Measurements from ENCODE around the gene UQCRC2.

Gene UQCRC2

GRCh38 chr16:21971856-21972255, 18.7 kb downstream of the UQCRC2 start:
- no peak for TF ChIP-seq CTCF (IDR thresholded peaks at IDR 0.05)

DNA sequence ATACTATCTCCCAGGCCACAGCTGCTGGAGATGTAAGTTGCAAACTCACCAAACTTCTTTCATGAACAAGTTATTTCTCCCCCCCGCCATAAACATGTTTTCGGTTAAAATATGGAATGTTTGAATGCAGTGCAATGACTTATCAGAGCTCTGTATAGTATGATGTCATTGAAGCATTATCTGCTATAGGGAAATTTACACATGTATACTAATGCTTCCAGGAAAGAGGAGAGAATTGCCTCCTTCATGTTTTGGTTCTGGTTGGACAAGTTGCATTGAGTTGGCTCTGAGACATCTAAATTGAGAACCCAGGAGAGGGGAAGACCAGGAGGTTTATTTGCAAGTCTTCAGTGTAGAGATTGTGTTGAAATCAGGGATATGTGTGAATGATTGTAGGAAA, 20.8 kb downstream of the UQCRC2 start:
- TF ChIP-seq CTCF (IDR thresholded peaks at IDR 0.05), result no peak

GRCh38 chr16:21980032-21980431, 26.9 kb downstream of the UQCRC2 start:
- TF ChIP-seq CTCF (IDR thresholded peaks at IDR 0.05), result no peak

DNA sequence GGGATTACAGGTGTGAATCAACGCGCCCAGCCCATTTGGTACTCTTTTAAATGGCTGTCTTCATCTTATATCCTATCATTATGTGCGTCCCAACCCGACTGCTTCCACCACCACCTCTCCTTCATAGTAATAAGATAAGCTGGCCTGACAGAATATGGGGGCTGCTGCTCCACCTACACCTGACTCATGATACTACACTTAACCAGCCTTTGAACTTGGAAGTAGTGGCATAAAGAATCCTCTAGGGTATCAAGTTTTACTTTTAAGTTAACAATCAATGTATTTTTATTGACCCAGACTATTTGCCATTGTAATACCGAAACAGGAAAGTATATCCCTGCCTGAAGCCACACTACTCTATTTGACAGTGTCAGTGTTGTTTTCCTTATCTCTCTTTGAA, 28.9 kb downstream of the UQCRC2 start:
- no peak for TF ChIP-seq CTCF (IDR thresholded peaks at IDR 0.05)

DNA sequence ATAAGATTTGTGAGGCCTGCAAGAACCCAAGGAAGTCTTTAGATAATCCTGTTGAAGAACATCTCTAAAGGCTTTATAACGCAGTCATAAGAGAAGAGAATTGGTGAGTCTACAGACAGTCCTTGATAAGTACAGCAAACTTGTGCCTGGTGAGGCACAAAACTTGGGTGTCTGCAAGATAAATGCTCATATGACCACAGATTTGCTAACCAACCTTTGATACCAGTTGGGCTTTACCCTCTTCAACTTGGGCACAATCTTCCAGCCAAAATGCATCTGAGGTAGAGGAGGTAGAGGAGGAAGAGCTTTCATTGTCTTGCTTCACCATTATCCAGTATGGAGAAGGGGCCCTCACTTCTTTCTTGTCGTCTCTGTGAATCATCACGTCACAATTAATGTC, 30.9 kb downstream of the UQCRC2 start:
- TF ChIP-seq CTCF (IDR thresholded peaks at IDR 0.05), result no peak

DNA sequence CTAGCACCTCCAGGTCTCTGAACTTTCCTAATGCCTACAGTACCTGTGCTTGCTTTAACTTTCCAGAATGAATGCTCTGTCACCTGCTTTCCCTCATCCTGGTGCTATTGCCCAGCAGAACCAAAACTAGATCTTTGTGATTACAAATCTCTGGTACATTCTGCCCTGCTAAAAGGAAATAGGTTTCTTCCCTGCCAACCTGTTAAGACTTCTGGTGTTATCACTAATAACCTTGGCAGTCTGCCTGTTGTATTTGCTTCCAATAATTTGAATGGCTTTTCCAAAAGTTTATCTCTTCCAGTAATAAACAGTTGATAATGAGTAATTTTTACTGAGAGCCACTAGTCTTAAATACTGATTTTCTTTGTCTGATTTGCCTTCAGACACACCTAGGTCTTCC, 32.4 kb downstream of the UQCRC2 start:
- no peak for TF ChIP-seq CTCF (IDR thresholded peaks at IDR 0.05)

DNA sequence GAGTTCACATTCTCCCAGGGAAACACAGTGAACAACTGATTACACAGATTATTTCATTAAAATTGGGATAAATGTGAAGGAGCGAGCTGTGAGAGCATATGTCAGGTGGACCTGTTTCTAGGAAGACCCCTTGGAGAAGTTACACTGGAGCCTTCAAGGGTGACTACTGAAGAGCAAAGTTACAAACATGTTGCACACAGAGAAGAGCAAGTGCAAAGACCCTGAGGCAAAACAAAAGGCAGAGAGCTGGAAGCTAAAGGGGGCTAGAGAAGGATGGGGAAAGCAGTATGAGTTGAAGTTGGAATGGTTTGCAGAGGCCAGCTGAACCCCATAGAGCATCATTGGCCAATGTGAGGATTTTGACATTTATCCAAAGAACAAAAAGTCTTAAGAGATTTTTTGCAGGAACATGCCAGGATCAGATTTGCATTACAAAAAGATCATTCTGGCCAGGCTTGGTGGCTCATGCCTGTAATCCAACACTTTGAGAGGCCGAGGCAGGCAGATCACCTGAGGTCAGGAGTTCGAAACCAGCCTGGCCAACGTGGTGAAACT, 33.6 kb downstream of the UQCRC2 start:
- TF ChIP-seq CTCF (IDR thresholded peaks at IDR 0.05), result no peak

DNA sequence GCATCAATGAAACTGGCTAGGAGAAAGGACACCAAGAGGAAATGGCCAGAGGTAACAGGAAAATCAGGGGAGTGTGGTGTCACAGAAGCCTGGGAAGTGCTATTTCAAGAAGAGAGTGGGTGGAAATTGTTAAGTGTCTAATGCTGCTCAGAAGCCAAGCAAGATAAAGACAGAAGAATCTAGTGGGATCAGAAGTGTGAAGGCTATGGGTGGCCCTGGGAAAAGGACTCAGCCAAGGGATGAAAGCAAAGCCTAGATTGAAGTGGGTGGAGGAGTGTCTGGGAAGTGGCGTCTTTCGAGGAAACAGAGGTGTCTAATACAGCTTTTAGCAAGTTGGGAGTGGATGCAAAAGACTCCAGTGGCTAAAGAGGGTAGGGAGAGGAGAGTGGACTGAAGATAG, 34.3 kb downstream of the UQCRC2 start:
- no peak for TF ChIP-seq CTCF (IDR thresholded peaks at IDR 0.05)
